H1 (cell line): Measurements from ENCODE around the gene EMC1. TPM values are rescaled to one million over a fixed set of nuclear protein-coding genes. Genes with fewer than 3 reads are reported as not detected.

Source experiments
- CTCF ChIA-PET: fragments of 300-600 bp; sonication (Branson Sonifier 250); formaldehyde crosslinking; loops from one replicate; lab custom pipeline; 2021; ENCODE audit not compliant: partially characterized antibody; lab: Charles Lee
- POLR2A ChIA-PET: fragments of 300-600 bp; sonication (Branson Sonifier 250); formaldehyde crosslinking; loops from one replicate; lab custom pipeline; 2021; ENCODE audit warnings: inconsistent platforms; ENCODE audit not compliant: partially characterized antibody; lab: Charles Lee
- DNase-seq, 2 experiments: peaks; one replicate each; pipeline versions ENCODE4 v3.0.0 to v3.0.0-alpha.2; 2010 to 2022; ENCODE audit warnings: low spot score in 2 of 2, low read depth in 1 of 2, mixed read lengths in 1 of 2
- FAIRE-seq: peaks from 2 replicates; lab custom pipeline; 2011; peaks lifted over from hg19 to GRCh38; lab: Jason Lieb, UNC
- H2AFZ ChIP-seq: 2 replicates; pipeline ENCODE4 v1.8.1; 2012; ENCODE audit warnings: low read length, inconsistent platforms
- H2AK5ac ChIP-seq: 2 replicates; pipeline ENCODE4 v1.6.1; 2013; ENCODE audit warnings: low read depth, low read length
- H2BK120ac ChIP-seq: replicated peaks from 2 replicates; pipeline ENCODE3; 2013; ENCODE audit warnings: low read depth, low read length, inconsistent platforms
- H2BK12ac ChIP-seq: 2 replicates; pipeline ENCODE4 v1.6.1; 2013; ENCODE audit warnings: low read depth, low read length
- H2BK15ac ChIP-seq: 2 replicates; pipeline ENCODE4 v1.6.1; 2013; ENCODE audit warnings: low read length
- H2BK20ac ChIP-seq: 2 replicates; pipeline ENCODE4 v1.6.1; 2013; ENCODE audit warnings: low read length
- H2BK5ac ChIP-seq: 2 replicates; pipeline ENCODE4 v1.6.1; 2013; ENCODE audit warnings: low read depth, low read length
- H3K14ac ChIP-seq: 2 replicates; pipeline ENCODE4 v1.6.1; 2013; ENCODE audit warnings: inconsistent platforms; ENCODE audit not compliant: insufficient read length
- H3K18ac ChIP-seq: 2 replicates; pipeline ENCODE4 v1.6.1; 2013; ENCODE audit warnings: low read length; ENCODE audit errors: extremely low read depth
- H3K23ac ChIP-seq: 2 replicates; pipeline ENCODE4 v1.6.1; 2013; ENCODE audit warnings: inconsistent platforms; ENCODE audit not compliant: insufficient read length
- H3K23me2 ChIP-seq: 2 replicates; pipeline ENCODE4 v1.6.1; 2013; ENCODE audit warnings: low read depth, low read length
- H3K27ac ChIP-seq: 2 replicates; pipeline ENCODE4 v1.6.1; 2011; ENCODE audit warnings: low read depth, low read length, inconsistent platforms
- H3K27me3 ChIP-seq, 4 experiments: replicated peaks in 1 of 4; 1 replicate in 1 of 4; 2 replicates in 3 of 4; pipeline versions ENCODE4 v1.6.1 to v1.8.1; 2011 to 2013; ENCODE audit warnings: low read length in 3 of 4, mild to moderate bottlenecking in 3 of 4, inconsistent platforms in 2 of 4, mixed read lengths in 2 of 4, moderate library complexity in 1 of 4; ENCODE audit not compliant: control insufficient read depth in 3 of 4, insufficient read depth in 3 of 4; ENCODE audit errors: extremely low read depth in 1 of 4
- H3K36me3 ChIP-seq, 4 experiments: 2 replicates each; pipeline versions ENCODE4 v1.6.1 to v1.8.1; 2011 to 2013; ENCODE audit warnings: mild to moderate bottlenecking in 4 of 4, low read length in 3 of 4, moderate library complexity in 2 of 4, control low read depth in 1 of 4, inconsistent platforms in 1 of 4; ENCODE audit not compliant: insufficient read depth in 4 of 4, control insufficient read depth in 2 of 4
- H3K4ac ChIP-seq: replicated peaks from 2 replicates; pipeline ENCODE3; 2013; ENCODE audit warnings: low read length, low read depth, mixed read lengths, inconsistent platforms; ENCODE audit not compliant: insufficient read length
- H3K4me1 ChIP-seq, 4 experiments: replicated peaks in 1 of 4; 1 replicate in 1 of 4; 2 replicates in 3 of 4; pipeline versions ENCODE4 v1.6.1 to v1.8.1; 2011 to 2013; ENCODE audit warnings: low read length in 3 of 4, inconsistent platforms in 2 of 4, mixed read lengths in 1 of 4; ENCODE audit not compliant: insufficient read depth in 4 of 4, control insufficient read depth in 3 of 4
- H3K4me2 ChIP-seq, 2 experiments: 2 replicates each; pipeline versions ENCODE4 v1.6.1 to v1.8.1; 2011 to 2013; ENCODE audit warnings: low read depth in 2 of 2, low read length in 2 of 2, control low read depth in 1 of 2, inconsistent platforms in 1 of 2, mild to moderate bottlenecking in 1 of 2; ENCODE audit not compliant: insufficient read depth in 1 of 2
- H3K4me3 ChIP-seq, 4 experiments: fragments of 200-600, 300-600 bp in 1 of 4; sonication (generic), shearing (Covaris generic), sonication (Bioruptor Twin) in 1 of 4; 2 replicates each; pipeline versions ENCODE4 v1.5.1 to v1.8.1; 2011 to 2016; ENCODE audit warnings: low read length in 4 of 4, low read depth in 3 of 4, control low read depth in 2 of 4, inconsistent platforms in 2 of 4, mild to moderate bottlenecking in 2 of 4, mixed read lengths in 1 of 4, moderate library complexity in 1 of 4; ENCODE audit not compliant: insufficient read depth in 2 of 4; ENCODE audit errors: extremely low read depth in 1 of 4
- H3K56ac ChIP-seq: replicated peaks from 2 replicates; pipeline ENCODE3; 2013; ENCODE audit warnings: low read depth, mild to moderate bottlenecking, mixed read lengths, low read length, inconsistent platforms; ENCODE audit not compliant: insufficient read length
- H3K79me1 ChIP-seq: 2 replicates; pipeline ENCODE4 v1.6.1; 2013; ENCODE audit warnings: low read depth, low read length, control low read depth
- H3K79me2 ChIP-seq, 2 experiments: 2 replicates each; pipeline versions ENCODE4 v1.6.1 to v1.8.1; 2012 to 2013; ENCODE audit warnings: low read length in 2 of 2, mild to moderate bottlenecking in 2 of 2, inconsistent platforms in 1 of 2; ENCODE audit not compliant: insufficient read depth in 2 of 2, control insufficient read depth in 1 of 2
- H3K9ac ChIP-seq, 4 experiments: replicated peaks in 1 of 4; 1 replicate in 1 of 4; 2 replicates in 3 of 4; pipeline versions ENCODE4 v1.6.1 to v1.8.1; 2011 to 2013; ENCODE audit warnings: low read depth in 3 of 4, low read length in 3 of 4, control low read depth in 2 of 4, mild to moderate bottlenecking in 2 of 4, moderate library complexity in 2 of 4, inconsistent platforms in 1 of 4; ENCODE audit errors: extremely low read depth in 1 of 4
- H3K9me3 ChIP-seq, 2 experiments: 2 replicates each; pipeline versions ENCODE4 v1.6.1 to v1.8.1; 2012 to 2013; ENCODE audit warnings: mild to moderate bottlenecking in 2 of 2, moderate library complexity in 2 of 2, control low read depth in 1 of 2, inconsistent platforms in 1 of 2, low read depth in 1 of 2, low read length in 1 of 2, mixed read lengths in 1 of 2; ENCODE audit not compliant: insufficient read depth in 2 of 2
- H4K20me1 ChIP-seq, 2 experiments: replicated peaks in 1 of 2; 2 replicates each; pipeline versions ENCODE3 to v1.8.1; 2011 to 2013; ENCODE audit warnings: inconsistent platforms in 2 of 2, low read length in 2 of 2, mild to moderate bottlenecking in 1 of 2; ENCODE audit not compliant: insufficient read depth in 2 of 2, control insufficient read depth in 1 of 2
- H4K5ac ChIP-seq: 2 replicates; pipeline ENCODE4 v1.6.1; 2013; ENCODE audit warnings: low read length, low read depth, mixed read lengths, inconsistent platforms; ENCODE audit not compliant: insufficient read length
- H4K8ac ChIP-seq: 2 replicates; pipeline ENCODE4 v1.8.0; 2013; ENCODE audit warnings: mild to moderate bottlenecking, moderate library complexity, low read length, inconsistent platforms; ENCODE audit not compliant: insufficient read depth; ENCODE audit errors: extremely low read depth
- H4K91ac ChIP-seq: replicated peaks from 2 replicates; pipeline ENCODE3; 2013; ENCODE audit warnings: low read length, mixed read lengths, inconsistent platforms; ENCODE audit not compliant: insufficient read length
- CHD1 ChIP-seq: IDR thresholded peaks from 2 replicates; pipeline ENCODE4 v1.6.1; 2012; ENCODE audit warnings: low read depth, low read length, improper control_type of control experiment
- CREB1 ChIP-seq: IDR thresholded peaks from 2 replicates; pipeline ENCODE4 v1.6.1; 2012; ENCODE audit warnings: inconsistent platforms
- GABPA ChIP-seq: IDR thresholded peaks from 2 replicates; pipeline ENCODE4 v1.6.1; 2011; ENCODE audit warnings: mild to moderate bottlenecking, low read length, moderate library complexity, borderline replicate concordance; ENCODE audit not compliant: insufficient read depth
- HDAC6 ChIP-seq: IDR thresholded peaks from one replicate; pipeline ENCODE4 v1.7.1; 2012; ENCODE audit warnings: low read depth, mild to moderate bottlenecking, inconsistent platforms, low read length, moderate library complexity
- JUND ChIP-seq: IDR thresholded peaks from 2 replicates; pipeline ENCODE4 v1.6.1; 2011; ENCODE audit warnings: mild to moderate bottlenecking, improper control_type of control experiment, low read length
- NANOG ChIP-seq: IDR thresholded peaks from 2 replicates; pipeline ENCODE4 v1.6.1; 2011; ENCODE audit warnings: low read length, low read depth, mild to moderate bottlenecking, inconsistent platforms; ENCODE audit not compliant: insufficient read depth, poor library complexity, severe bottlenecking
- SP1 ChIP-seq: IDR thresholded peaks from 2 replicates; pipeline ENCODE4 v1.6.1; 2011; ENCODE audit warnings: low read depth, low read length
- ZNF274 ChIP-seq: IDR thresholded peaks from 2 replicates; pipeline ENCODE4 v1.7.0; 2012; ENCODE audit warnings: low read length, borderline replicate concordance; ENCODE audit errors: extremely low read depth
- WGBS, 2 experiments: shearing (Covaris generic) in 1 of 2; methylation state at CpG; one replicate each; pipeline versions ENCODE4 v1.1.6 to v1.1.7; 2013 to 2015; ENCODE audit warnings: low lambda C conversion rate in 2 of 2, mixed read lengths in 2 of 2, inconsistent platforms in 1 of 2, low coverage in 1 of 2, missing lambda C conversion rate in 1 of 2; ENCODE audit not compliant: insufficient replicate concordance in 2 of 2, insufficient coverage in 1 of 2, insufficient read length in 1 of 2; ENCODE audit errors: extremely low coverage in 1 of 2, missing lambda C conversion rate in 1 of 2; 5-methylcytosine and 5-hydroxymethylcytosine counted together
- polyA plus RNA-seq, 7 experiments: library from polyadenylated mRNA; depleted of rRNA in 3 of 7; stranded (reverse) in 5 of 7; unstranded in 2 of 7; fragments of >200 nt in 5 of 7; fragments of 200-250 nt in 2 of 7; gene quantifications; 1 replicate in 5 of 7; 2 replicates in 1 of 7; 4 replicates in 1 of 7; pipeline versions ENCODE4 v1.2.1 to v1.2.3, GENCODE V29; 2011 to 2013; ENCODE audit warnings: missing spikeins in 2 of 7, mixed read lengths in 2 of 7
- total RNA-seq: library from RNA; stranded (reverse); fragmentation: NEBNext Ultra II Directional; extraction: Animal tissue kit (Norgen Biotek cat#: 25700); gene quantifications from 2 replicates; pipeline ENCODE4 v1.2.1, GENCODE V29; 2021
- TF ChIP-seq, protein P1 (sequence below), 3 experiments: IDR thresholded peaks; 1 replicate in 2 of 3; 2 replicates in 1 of 3; pipeline versions ENCODE4 v1.5.1 to v1.6.1; 2011; ENCODE audit warnings: low read length in 3 of 3, mild to moderate bottlenecking in 3 of 3, inconsistent platforms in 2 of 3, low read depth in 1 of 3, moderate library complexity in 1 of 3; ENCODE audit not compliant: insufficient read depth in 1 of 3; ENCODE audit errors: control extremely low read depth in 1 of 3
- TF ChIP-seq, protein P2 (sequence below): IDR thresholded peaks from 2 replicates; pipeline ENCODE4 v1.6.1; 2012; ENCODE audit warnings: inconsistent platforms

EMC1 gene
- total and polyA plus RNA-seq, 2 of the 8 experiments (the other 6 are each of a cell fraction or from before 2014, with no cell fraction given): 51.0 to 53.5 TPM

DNA sequence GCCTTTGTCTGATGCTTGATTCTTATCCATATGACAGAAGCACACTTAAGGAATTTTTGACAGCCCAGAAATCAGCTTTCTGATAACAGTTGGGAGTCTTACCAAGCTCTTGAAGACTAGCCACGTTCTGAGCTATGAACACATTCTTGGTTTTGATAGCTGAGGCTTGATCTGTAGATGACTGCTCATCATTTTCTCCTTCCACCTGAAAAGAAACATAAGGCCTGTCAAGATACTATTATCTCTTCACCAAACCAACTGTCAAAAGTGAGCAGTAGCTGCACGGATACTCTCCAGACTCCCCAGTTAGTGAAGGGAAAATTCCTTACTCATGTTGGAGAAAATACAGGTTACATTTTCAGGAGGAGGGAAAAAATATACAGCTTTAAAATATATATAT lies 53.5 kb downstream of the EMC1 start:
- ChIA-PET CTCF (interaction anchor here (0.6 to 1.9 kb wide), 5 partner anchors 14 to 96 kb away, joined by 3 to 9 read pairs (median 3); no protein-coding TSS in a partner anchor), POLR2A (interaction anchor here (0.6 to 0.9 kb wide), 4 partner anchors 12 to 242 kb away, joined by 3 read pairs; no protein-coding TSS in a partner anchor)
- FAIRE-seq: no peak
- no peak overlapping the region for H2BK12ac ChIP-seq
- no peak overlapping the region for H3K56ac ChIP-seq
- no peak overlapping the region for H3K4me2 ChIP-seq
- H3K36me3 ChIP-seq: peaks cover 43 to 72% (median 59%) of the 10 kb centered on the region in 4 experiments
- no peak overlapping the region for H4K8ac ChIP-seq
- no peak overlapping the region for H4K91ac ChIP-seq
- H3K4me3 ChIP-seq: no peak overlapping the region
- no peak overlapping the region for H2BK120ac ChIP-seq
- H4K20me1 ChIP-seq: peaks cover 7 to 9% of the 10 kb centered on the region in 2 experiments
- no peak overlapping the region for H2AFZ ChIP-seq
- no peaks in the 10 kb centered on the region for H3K4me1 ChIP-seq
- H3K14ac ChIP-seq: no peak overlapping the region
- no peak overlapping the region for H3K23ac ChIP-seq
- no peaks in the 10 kb centered on the region for H3K79me1 ChIP-seq
- WGBS, 2 experiments: 85% methylated on average over 2 of the region's 2 CpGs; no CpG with 5 or more reads in 1 of the 2 experiments
- no peak overlapping the region for H2BK15ac ChIP-seq
- no peak overlapping the region for H2AK5ac ChIP-seq
- peaks cover 5 to 38% of the 10 kb centered on the region in 2 experiments for H3K79me2 ChIP-seq
- H3K23me2 ChIP-seq: no peaks in the 10 kb centered on the region
- no peak overlapping the region for H2BK20ac ChIP-seq
- H3K9ac ChIP-seq: no peak overlapping the region
- no peak overlapping the region for H4K5ac ChIP-seq
- no peak overlapping the region for H3K18ac ChIP-seq
- no peak overlapping the region for H3K27ac ChIP-seq
- H2BK5ac ChIP-seq: no peak overlapping the region
- DNase-seq: no peak
- H3K9me3 ChIP-seq: no peaks in the 10 kb centered on the region
- no peaks in the 10 kb centered on the region for H3K27me3 ChIP-seq
- H3K4ac ChIP-seq: no peak overlapping the region
- no peak for TF ChIP-seq CHD1
- TF ChIP-seq NANOG: no peak
- TF ChIP-seq JUND: no peak
- TF ChIP-seq, protein P1, sequence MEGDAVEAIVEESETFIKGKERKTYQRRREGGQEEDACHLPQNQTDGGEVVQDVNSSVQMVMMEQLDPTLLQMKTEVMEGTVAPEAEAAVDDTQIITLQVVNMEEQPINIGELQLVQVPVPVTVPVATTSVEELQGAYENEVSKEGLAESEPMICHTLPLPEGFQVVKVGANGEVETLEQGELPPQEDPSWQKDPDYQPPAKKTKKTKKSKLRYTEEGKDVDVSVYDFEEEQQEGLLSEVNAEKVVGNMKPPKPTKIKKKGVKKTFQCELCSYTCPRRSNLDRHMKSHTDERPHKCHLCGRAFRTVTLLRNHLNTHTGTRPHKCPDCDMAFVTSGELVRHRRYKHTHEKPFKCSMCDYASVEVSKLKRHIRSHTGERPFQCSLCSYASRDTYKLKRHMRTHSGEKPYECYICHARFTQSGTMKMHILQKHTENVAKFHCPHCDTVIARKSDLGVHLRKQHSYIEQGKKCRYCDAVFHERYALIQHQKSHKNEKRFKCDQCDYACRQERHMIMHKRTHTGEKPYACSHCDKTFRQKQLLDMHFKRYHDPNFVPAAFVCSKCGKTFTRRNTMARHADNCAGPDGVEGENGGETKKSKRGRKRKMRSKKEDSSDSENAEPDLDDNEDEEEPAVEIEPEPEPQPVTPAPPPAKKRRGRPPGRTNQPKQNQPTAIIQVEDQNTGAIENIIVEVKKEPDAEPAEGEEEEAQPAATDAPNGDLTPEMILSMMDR (IDR thresholded peaks at IDR 0.05; ENCODE audit: control extremely low read depth in 1 of 3, insufficient read depth in 1 of 3, low read depth in 1 of 3, low read length in 3 of 3): no peak
- TF ChIP-seq CREB1: no peak
- no peak for TF ChIP-seq SP1
- TF ChIP-seq HDAC6: no peak
- no peak for TF ChIP-seq ZNF274
- TF ChIP-seq GABPA: no peak
- TF ChIP-seq, protein P2, sequence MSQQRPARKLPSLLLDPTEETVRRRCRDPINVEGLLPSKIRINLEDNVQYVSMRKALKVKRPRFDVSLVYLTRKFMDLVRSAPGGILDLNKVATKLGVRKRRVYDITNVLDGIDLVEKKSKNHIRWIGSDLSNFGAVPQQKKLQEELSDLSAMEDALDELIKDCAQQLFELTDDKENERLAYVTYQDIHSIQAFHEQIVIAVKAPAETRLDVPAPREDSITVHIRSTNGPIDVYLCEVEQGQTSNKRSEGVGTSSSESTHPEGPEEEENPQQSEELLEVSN: no peak
